SK-N-SH (cell line): Measurements from ENCODE around the gene PNKP. TPM values are rescaled to one million over a fixed set of nuclear protein-coding genes. Genes with fewer than 3 reads are reported as not detected.

Source experiments
- CTCF ChIA-PET: fragments of 300-600, 350-600 bp; formaldehyde crosslinking; extraction: SDS; loops from one replicate; lab custom pipeline; 2021; lab: Yijun Ruan, JAX
- POLR2A ChIA-PET: fragments of 350-600 bp; sonication (Branson Sonifier 250); formaldehyde crosslinking; extraction: SDS; loops from one replicate; lab custom pipeline; 2020; ENCODE audit warnings: antibody characterized with exemption, inconsistent platforms; lab: Yijun Ruan, JAX
- DNase-seq: peaks from one replicate; pipeline ENCODE4 v3.0.0; 2012
- H2AFZ ChIP-seq: fragments of 200-600 bp; sonication (generic); 2 replicates; pipeline ENCODE4 v1.8.1; 2016; ENCODE audit warnings: antibody characterized with exemption, mild to moderate bottlenecking, low read depth
- H3F3A ChIP-seq: fragments of 200-600 bp; sonication (generic); replicated peaks from 2 replicates; pipeline ENCODE3; 2016; ENCODE audit warnings: antibody characterized with exemption, mild to moderate bottlenecking; ENCODE audit not compliant: insufficient read depth
- H3K27ac ChIP-seq, 2 experiments: fragments of 200-500 bp in 1 of 2; fragments of 200-600 bp in 1 of 2; sonication (Bioruptor generic) in 1 of 2; sonication (generic), shearing (Covaris generic) in 1 of 2; 2 replicates each; pipeline versions ENCODE4 v1.5.1 to v1.6.1; 2014 to 2016; ENCODE audit warnings: low read depth in 2 of 2, inconsistent platforms in 1 of 2, low read length in 1 of 2, mild to moderate bottlenecking in 1 of 2, mixed read lengths in 1 of 2
- H3K27me3 ChIP-seq: fragments of 200-600 bp; sonication (generic), shearing (Covaris generic); 2 replicates; pipeline ENCODE4 v1.6.1; 2016; ENCODE audit warnings: mixed run types; ENCODE audit not compliant: insufficient read depth
- H3K36me3 ChIP-seq, 2 experiments: fragments of 200-500 bp in 1 of 2; fragments of 200-600 bp in 1 of 2; sonication (Bioruptor generic) in 1 of 2; sonication (generic) in 1 of 2; replicated peaks in 1 of 2; 2 replicates each; pipeline versions ENCODE3 to v1.5.1; 2014 to 2016; ENCODE audit warnings: low read length in 1 of 2, mild to moderate bottlenecking in 1 of 2; ENCODE audit not compliant: insufficient read depth in 2 of 2, control insufficient read depth in 1 of 2
- H3K4me1 ChIP-seq, 2 experiments: fragments of 200-500 bp in 1 of 2; fragments of 200-600 bp in 1 of 2; sonication (Bioruptor generic) in 1 of 2; sonication (generic), shearing (Covaris generic) in 1 of 2; 2 replicates each; pipeline versions ENCODE4 v1.5.1 to v1.6.1; 2014 to 2016; ENCODE audit warnings: low read depth in 1 of 2, low read length in 1 of 2, mixed run types in 1 of 2; ENCODE audit not compliant: insufficient read depth in 2 of 2, control insufficient read depth in 1 of 2
- H3K4me2 ChIP-seq: fragments of 200-600 bp; sonication (generic), shearing (Covaris generic); 2 replicates; pipeline ENCODE4 v1.6.1; 2017; ENCODE audit warnings: mixed run types
- H3K4me3 ChIP-seq, 2 experiments: fragments of 200-500 bp in 1 of 2; fragments of 200-600 bp in 1 of 2; sonication (Bioruptor generic) in 1 of 2; sonication (generic), shearing (Covaris generic) in 1 of 2; 2 replicates each; pipeline versions ENCODE4 v1.5.1 to v1.8.1; 2014 to 2016; ENCODE audit warnings: low read depth in 2 of 2, inconsistent platforms in 1 of 2, low read length in 1 of 2, mild to moderate bottlenecking in 1 of 2, mixed read lengths in 1 of 2, moderate library complexity in 1 of 2
- H3K79me2 ChIP-seq: fragments of 200-600 bp; sonication (generic); 2 replicates; pipeline ENCODE4 v1.8.1; 2017; ENCODE audit warnings: mild to moderate bottlenecking; ENCODE audit not compliant: insufficient read depth
- H3K9ac ChIP-seq: fragments of 200-600 bp; sonication (generic); 2 replicates; pipeline ENCODE4 v1.6.1; 2017; ENCODE audit warnings: mixed run types
- H3K9me2 ChIP-seq: fragments of 200-600 bp; sonication (generic); 2 replicates; pipeline ENCODE4 v1.6.1; 2017; ENCODE audit warnings: mixed run types
- H3K9me3 ChIP-seq: fragments of 200-600 bp; sonication (generic); 2 replicates; pipeline ENCODE4 v1.6.1; 2017; ENCODE audit warnings: mixed run types, mild to moderate bottlenecking, moderate library complexity
- H4K20me1 ChIP-seq: fragments of 200-600 bp; sonication (generic); 2 replicates; pipeline ENCODE4 v1.6.1; 2017; ENCODE audit warnings: mild to moderate bottlenecking, mixed run types; ENCODE audit not compliant: insufficient read depth
- CTCF ChIP-seq: fragments of 200-600 bp; sonication (generic); IDR thresholded peaks from 2 replicates; pipeline ENCODE4 v1.6.1; 2017; ENCODE audit warnings: antibody characterized with exemption, mild to moderate bottlenecking, moderate library complexity
- FOXJ3 ChIP-seq: sonication (generic); formaldehyde crosslinking; IDR thresholded peaks from 2 replicates; pipeline ENCODE4 v1.5.1; 2020; ENCODE audit warnings: mild to moderate bottlenecking, missing genetic modification reagents
- FOXM1 ChIP-seq: IDR thresholded peaks from 2 replicates; pipeline ENCODE4 v1.4.0; 2012; ENCODE audit warnings: low read depth, mild to moderate bottlenecking
- MAX ChIP-seq: IDR thresholded peaks from 2 replicates; pipeline ENCODE4 v1.4.0; 2012; ENCODE audit warnings: low read depth
- MXI1 ChIP-seq: IDR thresholded peaks from 2 replicates; pipeline ENCODE4 v1.6.1; 2012; ENCODE audit warnings: mild to moderate bottlenecking, low read depth, low read length, improper control_type of control experiment
- REST ChIP-seq: IDR thresholded peaks from 2 replicates; pipeline ENCODE4 v1.6.1; 2012; ENCODE audit warnings: mild to moderate bottlenecking, low read depth, low read length, moderate library complexity
- RFX5 ChIP-seq: IDR thresholded peaks from 2 replicates; pipeline ENCODE4 v1.6.1; 2012; ENCODE audit warnings: mild to moderate bottlenecking, improper control_type of control experiment, low read length
- RXRA ChIP-seq: IDR thresholded peaks from 2 replicates; pipeline ENCODE4 v1.4.0; 2012; ENCODE audit warnings: low read depth, mild to moderate bottlenecking, borderline replicate concordance
- SMC3 ChIP-seq: IDR thresholded peaks from 2 replicates; pipeline ENCODE4 v1.6.1; 2012; ENCODE audit warnings: low read depth, low read length, improper control_type of control experiment
- TAF1 ChIP-seq: IDR thresholded peaks from 2 replicates; pipeline ENCODE4 v1.6.1; 2012; ENCODE audit warnings: low read depth, mild to moderate bottlenecking, low read length, moderate library complexity, borderline replicate concordance
- WGBS: methylation state at CpG from one replicate; pipeline ENCODE4 v1.1.6; 2017; ENCODE audit warnings: low lambda C conversion rate; 5-methylcytosine and 5-hydroxymethylcytosine counted together
- polyA plus RNA-seq, 3 experiments: library from polyadenylated mRNA; depleted of rRNA; stranded (reverse); fragments of >200 nt; gene quantifications; 2 replicates each; pipeline ENCODE4 v1.2.3, GENCODE V29; 2012

PNKP gene
- polyA plus RNA-seq, 1 of the 3 experiments (the other 2 are of a cell fraction), result 52.0 TPM

- ChIA-PET CTCF (interaction anchor here (0.6 to 4.2 kb wide), 3 partner anchors 11 to 48 kb away, joined by 3 to 20 read pairs (median 3); no protein-coding TSS in a partner anchor), POLR2A (interaction anchor here (3.2 kb wide), 2 partner anchors 8 to 12 kb away, joined by 16 to 25 read pairs; no protein-coding TSS in a partner anchor)
- peak overlapping the region; percentile 90 for H3K4me2 ChIP-seq
- peak overlapping the region; percentile 77 to 89 for H3K4me3 ChIP-seq
- no peak overlapping the region for H2AFZ ChIP-seq
- H3K36me3 ChIP-seq, result peaks cover 12 to 18% of the 10 kb centered on the region in 2 experiments
- peak overlapping the region; percentile 42; the same call in 1 of the 2 replicates for H3K9ac ChIP-seq
- peaks cover 53% of the 10 kb centered on the region for H3K79me2 ChIP-seq
- H3F3A ChIP-seq, result peaks cover 52% of the 10 kb centered on the region
- H4K20me1 ChIP-seq, result peaks cover 54% of the 10 kb centered on the region
- H3K27ac ChIP-seq, result no peak overlapping the region; a peak in 1 of 4 replicates
- WGBS, result 44% methylated on average over 14 of the region's 14 CpGs
- H3K9me2 ChIP-seq, result no peaks in the 10 kb centered on the region
- H3K4me1 ChIP-seq, result peaks cover 15 to 32% of the 10 kb centered on the region in 2 experiments; a peak in 3 of 4 replicates
- no peaks in the 10 kb centered on the region for H3K27me3 ChIP-seq
- no peak for DNase-seq
- H3K9me3 ChIP-seq, result no peaks in the 10 kb centered on the region
- no peak for TF ChIP-seq MAX
- no peak for TF ChIP-seq CTCF
- no peak for TF ChIP-seq REST
- no peak for TF ChIP-seq MXI1
- no peak for TF ChIP-seq FOXM1
- no peak for TF ChIP-seq TAF1
- no peak for TF ChIP-seq FOXJ3 (CRISPR knock-in tag)
- TF ChIP-seq SMC3, result no peak
- no peak for TF ChIP-seq RFX5
- no peak for TF ChIP-seq RXRA
Observed at GRCh38 chr19:49852631-49853126, 14.7 kb downstream of the PNKP start.
